ENCODE data around the gene TXNRD1. TPM values are rescaled to one million over a fixed set of nuclear protein-coding genes. Genes with fewer than 3 reads are reported as not detected.

TXNRD1 gene
- total RNA-seq, 1 donor, result 502 TPM

GRCh38 chr12:104197264-104197663 is 18.3 kb upstream of the TXNRD1 start:
- no peaks in the 10 kb centered on the region for H4K20me1 ChIP-seq (ENCODE audit: insufficient read depth, low read length)
- no peak for TF ChIP-seq CTCF (IDR thresholded peaks at IDR 0.05; ENCODE audit: extremely low read depth, low read depth, low read length)
- peaks cover 11% of the 10 kb centered on the region for H3K4me1 ChIP-seq (ENCODE audit: insufficient read depth, low read length)
- no peak overlapping the region for H2AFZ ChIP-seq (ENCODE audit: low read length)
- H3K4me3 ChIP-seq (ENCODE audit: insufficient read depth, low read length), result no peak overlapping the region
- no peak overlapping the region for H3K27ac ChIP-seq (ENCODE audit: low read depth, low read length)
- no peak for DNase-seq (ENCODE audit: insufficient read length, low spot score, missing footprints)
- H3K27me3 ChIP-seq (ENCODE audit: insufficient read depth, low read length), result no peaks in the 10 kb centered on the region
- no peaks in the 10 kb centered on the region for H3K36me3 ChIP-seq (ENCODE audit: insufficient read depth, low read length)
- no peaks in the 10 kb centered on the region for H3K79me2 ChIP-seq (ENCODE audit: insufficient read depth, low read length)
- H3K9me3 ChIP-seq (ENCODE audit: low read depth, low read length), result peaks cover 5% of the 10 kb centered on the region
- peak overlapping the region; percentile 13 for H3K4me2 ChIP-seq (ENCODE audit: insufficient read depth, low read length)

GRCh38 chr12:104199964-104200363 is 15.6 kb upstream of the TXNRD1 start:
- DNase-seq (ENCODE audit: insufficient read length, low spot score, missing footprints), result no peak
- Histone ChIP-seq H4K20me1 (ENCODE audit: insufficient read depth, low read length) (no peaks in the 10 kb centered on the region), H3K4me1 (ENCODE audit: insufficient read depth, low read length) (peaks cover 11% of the 10 kb centered on the region), H3K27ac (ENCODE audit: low read depth, low read length) (no peak overlapping the region), H3K4me3 (ENCODE audit: insufficient read depth, low read length) (no peak overlapping the region), H3K9me3 (ENCODE audit: low read depth, low read length) (peaks cover 5% of the 10 kb centered on the region), H3K36me3 (ENCODE audit: insufficient read depth, low read length) (no peaks in the 10 kb centered on the region), H2AFZ (ENCODE audit: low read length) (no peak overlapping the region), H3K27me3 (ENCODE audit: insufficient read depth, low read length) (no peaks in the 10 kb centered on the region), H3K79me2 (ENCODE audit: insufficient read depth, low read length) (no peaks in the 10 kb centered on the region), H3K4me2 (ENCODE audit: insufficient read depth, low read length) (no peak overlapping the region)
- TF ChIP-seq CTCF (IDR thresholded peaks at IDR 0.05; ENCODE audit: extremely low read depth, low read depth, low read length), result no peak

- H3K9me3 ChIP-seq (ENCODE audit: low read depth, low read length), result peaks cover 5% of the 10 kb centered on the region
- no peaks in the 10 kb centered on the region for H4K20me1 ChIP-seq (ENCODE audit: insufficient read depth, low read length)
- H3K4me1 ChIP-seq (ENCODE audit: insufficient read depth, low read length), result peaks cover 11% of the 10 kb centered on the region
- H3K36me3 ChIP-seq (ENCODE audit: insufficient read depth, low read length), result no peaks in the 10 kb centered on the region
- peak; percentile 86 for DNase-seq (ENCODE audit: insufficient read length, low spot score, missing footprints)
- H2AFZ ChIP-seq (ENCODE audit: low read length), result peak overlapping the region; percentile 77
- no peak overlapping the region for H3K27ac ChIP-seq (ENCODE audit: low read depth, low read length)
- TF ChIP-seq CTCF (IDR thresholded peaks at IDR 0.05; ENCODE audit: extremely low read depth, low read depth, low read length), result peak; percentile 88
- H3K79me2 ChIP-seq (ENCODE audit: insufficient read depth, low read length), result no peaks in the 10 kb centered on the region
- H3K4me3 ChIP-seq (ENCODE audit: insufficient read depth, low read length), result no peak overlapping the region
- H3K4me2 ChIP-seq (ENCODE audit: insufficient read depth, low read length), result peak overlapping the region; percentile 61
- no peaks in the 10 kb centered on the region for H3K27me3 ChIP-seq (ENCODE audit: insufficient read depth, low read length)
Measured at GRCh38 chr12:104201238-104202001, 14.2 kb upstream of the TXNRD1 start.

GRCh38 chr12:104204690-104205480 is 10.7 kb upstream of the TXNRD1 start:
- Histone ChIP-seq H3K4me3 (ENCODE audit: insufficient read depth, low read length) (no peak overlapping the region), H3K4me1 (ENCODE audit: insufficient read depth, low read length) (no peaks in the 10 kb centered on the region), H3K27me3 (ENCODE audit: insufficient read depth, low read length) (no peaks in the 10 kb centered on the region), H2AFZ (ENCODE audit: low read length) (peak overlapping the region; percentile 46), H3K79me2 (ENCODE audit: insufficient read depth, low read length) (no peaks in the 10 kb centered on the region), H3K27ac (ENCODE audit: low read depth, low read length) (no peak overlapping the region), H3K4me2 (ENCODE audit: insufficient read depth, low read length) (no peak overlapping the region), H3K36me3 (ENCODE audit: insufficient read depth, low read length) (no peaks in the 10 kb centered on the region), H4K20me1 (ENCODE audit: insufficient read depth, low read length) (no peaks in the 10 kb centered on the region), H3K9me3 (ENCODE audit: low read depth, low read length) (peaks cover 3% of the 10 kb centered on the region)
- DNase-seq (ENCODE audit: insufficient read length, low spot score, missing footprints), result no peak
- TF ChIP-seq CTCF (IDR thresholded peaks at IDR 0.05; ENCODE audit: extremely low read depth, low read depth, low read length), result no peak

Data from osteoblast (primary cell).